Subcutaneous abdominal adipose tissue (tissue), 5 donors: ENCODE data around the gene P2RY2.

Experiments
- H3K27ac ChIP-seq: one replicate; pipeline ENCODE4 v1.7.0; 2013; ENCODE audit warnings: low read depth, mild to moderate bottlenecking, inconsistent platforms, low read length, moderate library complexity
- H3K27me3 ChIP-seq, 5 donors: one replicate each; pipeline ENCODE4 v1.7.0; 2013; ENCODE audit warnings: low read length in 5 of 5, inconsistent platforms in 1 of 5; ENCODE audit not compliant: control insufficient read depth in 5 of 5, insufficient read depth in 4 of 5
- H3K36me3 ChIP-seq, 5 donors: one replicate each; pipeline ENCODE4 v1.7.0; 2013; ENCODE audit warnings: low read length in 5 of 5; ENCODE audit not compliant: control insufficient read depth in 5 of 5, insufficient read depth in 5 of 5
- H3K4me1 ChIP-seq, 5 donors: one replicate each; pipeline ENCODE4 v1.7.0; 2013; ENCODE audit warnings: low read length in 5 of 5, mild to moderate bottlenecking in 3 of 5, moderate library complexity in 1 of 5; ENCODE audit not compliant: control insufficient read depth in 5 of 5, insufficient read depth in 5 of 5
- H3K4me3 ChIP-seq, 5 donors: one replicate each; pipeline ENCODE4 v1.7.0; 2013; ENCODE audit warnings: low read length in 5 of 5, low read depth in 1 of 5
- H3K9ac ChIP-seq, 5 donors: one replicate each; pipeline ENCODE4 v1.7.0; 2013; ENCODE audit warnings: low read length in 5 of 5, mild to moderate bottlenecking in 4 of 5, moderate library complexity in 3 of 5
- H3K9me3 ChIP-seq, 5 donors: one replicate each; pipeline ENCODE4 v1.7.0; 2013; ENCODE audit warnings: low read length in 5 of 5; ENCODE audit not compliant: control insufficient read depth in 5 of 5
- donor health status: healthy.
- donor health status: healthy.
- donor health status: healthy.
- donor health status: healthy.
- donor health status: healthy.

The P2RY2 gene

DNA sequence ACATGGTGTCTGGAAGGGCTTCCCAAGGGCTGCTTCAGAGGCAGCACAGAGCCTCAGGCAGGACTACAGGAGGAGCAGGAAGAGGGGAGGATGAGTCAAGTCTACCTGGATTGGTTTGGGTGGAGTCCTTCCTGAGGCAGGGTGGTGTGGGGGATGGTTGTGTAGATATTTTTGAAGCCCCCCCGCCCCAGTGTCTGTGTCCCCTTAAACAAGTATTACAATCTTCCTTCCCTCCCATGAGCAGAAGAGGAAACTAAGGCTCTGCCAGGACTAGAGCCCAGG is 41.3 kb upstream of the P2RY2 start:
- no peaks in the 10 kb centered on the region for H3K27me3 ChIP-seq
- H3K9me3 ChIP-seq = no peaks in the 10 kb centered on the region
- H3K4me1 ChIP-seq = peaks cover 3 to 29% (median 11%) of the 10 kb centered on the region in 5 donors
- H3K36me3 ChIP-seq = no peaks in the 10 kb centered on the region
- no peak overlapping the region for H3K4me3 ChIP-seq
- H3K9ac ChIP-seq = no peak overlapping the region
- no peak overlapping the region for H3K27ac ChIP-seq

DNA sequence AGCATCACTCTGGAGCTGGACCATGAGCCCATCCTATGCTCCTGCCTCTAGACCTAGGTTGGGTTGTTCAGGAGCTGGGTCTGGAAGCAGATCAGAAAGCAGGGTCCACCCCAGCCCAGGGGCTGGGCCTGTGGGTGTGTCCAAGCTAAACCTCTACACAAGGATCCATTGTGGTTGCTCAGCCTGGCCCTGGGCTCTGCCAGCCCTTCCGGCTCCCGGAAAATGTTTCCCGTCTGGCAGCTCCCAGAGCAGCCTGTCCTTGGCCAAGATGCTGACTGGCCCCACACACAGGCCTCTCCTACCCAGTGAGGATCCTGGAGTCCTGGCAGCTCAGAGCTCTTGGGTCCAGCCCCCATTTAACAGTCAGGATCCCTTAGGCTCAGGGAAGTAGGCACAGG is 40.7 kb upstream of the P2RY2 start:
- Histone ChIP-seq H3K36me3 (no peaks in the 10 kb centered on the region), H3K4me1 (peaks cover 3 to 29% (median 11%) of the 10 kb centered on the region in 5 donors), H3K4me3 (no peak overlapping the region), H3K9ac (peak overlapping the region in 1 of 5 donors; percentile 46), H3K27ac (no peak overlapping the region), H3K27me3 (no peaks in the 10 kb centered on the region), H3K9me3 (no peaks in the 10 kb centered on the region)

DNA sequence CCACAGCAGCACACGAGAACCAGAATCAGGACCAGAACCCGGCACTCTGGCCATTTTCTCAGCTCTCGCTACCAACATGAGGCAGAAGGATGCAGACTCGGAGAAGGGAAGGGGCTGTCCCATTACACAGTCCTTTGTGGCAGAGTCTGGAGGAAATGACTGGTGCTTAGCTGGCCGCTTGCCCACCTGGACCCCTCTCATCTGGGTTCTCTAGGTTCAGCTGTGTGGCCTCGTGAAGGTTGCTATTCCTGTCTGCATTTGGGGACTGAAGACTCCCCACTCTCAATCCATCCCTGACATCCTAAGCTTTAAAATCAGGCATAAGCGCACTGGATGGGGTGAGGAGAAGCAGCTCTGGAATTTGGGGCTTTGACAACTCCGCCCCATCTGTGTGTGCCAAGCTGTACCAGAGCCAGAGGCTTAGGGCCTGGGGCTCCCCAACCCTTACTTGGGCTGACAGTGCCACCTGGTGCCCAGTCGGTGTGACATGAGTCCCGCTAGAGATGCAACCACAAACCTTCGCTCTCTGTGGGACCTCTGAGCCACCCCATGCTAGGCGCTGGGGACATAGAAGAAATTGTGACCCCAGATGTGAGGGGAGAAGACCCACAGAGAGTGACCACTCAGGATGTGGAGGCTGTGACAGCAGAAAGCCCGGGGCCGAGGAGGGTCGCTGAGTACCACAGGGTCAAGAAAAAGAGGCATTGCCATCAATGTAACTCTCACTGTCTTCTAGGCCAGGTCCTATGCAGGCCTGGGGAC is 40.1 kb upstream of the P2RY2 start:
- no peaks in the 10 kb centered on the region for H3K9me3 ChIP-seq
- peak overlapping the region in 1 of 5 donors; percentile 7 for H3K4me3 ChIP-seq
- H3K27ac ChIP-seq = no peak overlapping the region
- peak overlapping the region in 1 of 5 donors; percentile 46 for H3K9ac ChIP-seq
- no peaks in the 10 kb centered on the region for H3K36me3 ChIP-seq
- H3K27me3 ChIP-seq = peaks cover 0 to 2% (median 0%) of the 10 kb centered on the region in 5 donors
- H3K4me1 ChIP-seq = peaks cover 3 to 29% (median 11%) of the 10 kb centered on the region in 5 donors

DNA sequence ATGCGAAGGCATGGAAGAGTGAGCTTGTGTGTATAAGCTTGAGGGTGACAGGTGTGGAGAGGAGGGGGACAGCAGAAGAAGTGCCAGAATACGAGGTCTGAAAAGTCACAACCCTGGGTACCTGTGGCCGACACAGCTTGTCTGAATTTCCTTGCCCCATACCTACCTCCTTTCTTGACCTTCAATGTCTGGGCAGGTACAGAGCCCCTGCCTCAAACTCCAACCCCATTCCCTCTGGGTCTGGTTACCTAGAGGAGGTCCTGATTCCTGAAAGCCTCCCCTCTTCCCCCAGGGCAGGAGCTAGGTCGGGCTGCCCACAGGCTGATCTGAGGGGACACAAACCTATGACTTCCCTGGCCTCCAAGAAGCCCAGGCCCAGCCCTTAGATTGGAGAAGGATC is 39.4 kb upstream of the P2RY2 start:
- no peaks in the 10 kb centered on the region for H3K36me3 ChIP-seq
- H3K9me3 ChIP-seq = no peaks in the 10 kb centered on the region
- peaks cover 0 to 3% (median 0%) of the 10 kb centered on the region in 5 donors for H3K27me3 ChIP-seq
- no peak overlapping the region for H3K9ac ChIP-seq
- no peak overlapping the region for H3K27ac ChIP-seq
- peaks cover 3 to 28% (median 10%) of the 10 kb centered on the region in 5 donors for H3K4me1 ChIP-seq
- no peak overlapping the region for H3K4me3 ChIP-seq

DNA sequence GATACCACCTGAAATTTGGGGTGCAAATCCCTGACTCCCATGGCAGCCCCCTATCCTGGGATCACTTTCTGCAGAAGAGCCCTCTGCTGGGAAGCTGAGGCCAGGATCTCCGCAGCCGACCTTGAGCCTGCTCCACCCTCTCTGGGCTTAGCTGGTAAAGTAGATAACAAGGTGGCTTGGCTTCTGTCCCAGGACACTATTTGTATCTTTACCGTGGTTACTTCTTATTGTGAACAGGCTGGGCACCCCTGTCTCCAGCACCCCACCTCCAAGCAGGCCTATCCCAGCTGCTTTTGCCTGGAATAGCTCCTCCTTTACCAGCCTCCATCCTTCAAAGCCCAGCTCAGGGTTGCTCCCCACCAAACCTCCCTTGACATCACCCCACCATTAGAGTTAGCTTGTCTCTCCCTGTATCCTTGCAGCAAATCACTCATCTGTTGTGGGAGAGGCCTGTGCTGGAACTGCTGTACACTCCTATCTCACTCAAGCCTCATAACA is 35.2 kb upstream of the P2RY2 start:
- no peak overlapping the region for H3K27ac ChIP-seq
- no peaks in the 10 kb centered on the region for H3K9me3 ChIP-seq
- no peak overlapping the region for H3K9ac ChIP-seq
- H3K4me1 ChIP-seq = peaks cover 1 to 14% (median 6%) of the 10 kb centered on the region in 5 donors
- no peaks in the 10 kb centered on the region for H3K36me3 ChIP-seq
- no peak overlapping the region for H3K4me3 ChIP-seq
- H3K27me3 ChIP-seq = peaks cover 0 to 5% (median 2%) of the 10 kb centered on the region in 5 donors

DNA sequence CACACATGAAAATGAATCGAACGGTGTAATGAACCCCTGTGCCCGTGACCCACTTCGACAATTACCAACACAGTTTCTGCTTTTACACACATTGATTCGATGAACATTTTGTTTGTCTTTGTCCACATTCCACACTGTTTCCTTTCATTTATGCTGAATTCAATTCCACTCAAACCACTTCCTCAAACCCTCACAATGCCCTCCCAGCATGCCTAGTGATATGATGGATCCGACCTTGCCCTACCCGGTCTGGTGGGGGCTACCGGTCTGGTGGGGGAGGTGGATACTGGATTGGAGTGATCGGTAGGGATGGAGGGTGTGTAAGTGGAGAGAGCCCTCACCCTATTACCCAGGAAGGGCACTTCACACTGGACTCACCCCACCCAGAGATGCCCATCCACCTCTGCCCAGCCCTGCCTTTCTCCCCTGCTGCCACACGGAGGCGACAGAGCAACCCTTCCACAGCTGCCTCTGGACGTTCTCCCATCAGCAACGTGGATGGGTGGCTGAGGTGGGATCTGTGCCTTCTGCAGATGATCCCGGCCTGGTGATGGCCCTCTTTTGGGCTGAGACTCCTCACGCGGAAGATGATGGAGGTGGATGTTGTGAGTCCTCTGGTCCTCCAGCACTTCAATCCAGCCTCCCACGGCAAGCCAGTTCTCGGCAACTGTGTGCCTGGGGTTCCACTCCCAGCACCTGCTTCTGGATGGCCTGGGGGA is 33.0 kb upstream of the P2RY2 start:
- H3K4me3 ChIP-seq = peak overlapping the region in 3 of 5 donors; percentile 16 to 32 (median 19)
- H3K36me3 ChIP-seq = no peaks in the 10 kb centered on the region
- H3K27ac ChIP-seq = no peak overlapping the region
- peaks cover 0 to 27% (median 6%) of the 10 kb centered on the region in 5 donors for H3K4me1 ChIP-seq
- no peak overlapping the region for H3K9ac ChIP-seq
- H3K9me3 ChIP-seq = no peaks in the 10 kb centered on the region
- H3K27me3 ChIP-seq = peaks cover 0 to 5% (median 2%) of the 10 kb centered on the region in 5 donors

DNA sequence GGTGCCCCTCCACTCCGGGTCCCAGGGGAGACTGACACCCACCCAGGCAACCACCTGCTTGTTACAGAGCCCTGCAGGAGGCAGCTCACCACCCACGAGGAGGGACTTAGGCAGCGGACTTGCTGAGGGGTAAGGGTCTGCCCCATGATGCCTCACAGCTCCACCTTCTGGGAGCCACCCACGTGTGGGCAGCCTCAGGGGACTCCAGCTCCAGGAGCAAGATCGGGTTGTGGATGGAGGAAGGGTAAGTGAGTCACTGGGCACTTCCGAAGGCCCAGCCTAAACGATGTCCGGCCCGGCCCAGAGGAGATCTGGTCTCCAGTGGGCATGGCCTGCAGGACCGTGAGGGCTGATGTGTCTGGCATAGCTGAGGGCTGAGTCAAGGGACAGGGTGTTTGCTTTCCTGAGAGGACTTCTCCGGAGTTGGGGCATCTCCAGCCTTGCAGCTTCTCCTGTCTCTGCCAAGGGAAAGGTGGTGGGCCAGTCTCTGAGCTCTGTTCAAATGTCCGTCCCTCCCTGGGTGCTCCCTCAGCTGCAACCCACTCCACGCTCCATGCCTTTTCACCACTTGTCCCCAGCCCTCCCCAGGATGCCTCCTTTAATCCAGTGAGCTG is 32.3 kb upstream of the P2RY2 start:
- H3K27ac ChIP-seq = no peak overlapping the region
- no peaks in the 10 kb centered on the region for H3K36me3 ChIP-seq
- H3K4me1 ChIP-seq = peaks cover 0 to 27% (median 6%) of the 10 kb centered on the region in 5 donors
- no peak overlapping the region for H3K4me3 ChIP-seq
- no peak overlapping the region for H3K9ac ChIP-seq
- peaks cover 0 to 5% (median 2%) of the 10 kb centered on the region in 5 donors for H3K27me3 ChIP-seq
- no peaks in the 10 kb centered on the region for H3K9me3 ChIP-seq

DNA sequence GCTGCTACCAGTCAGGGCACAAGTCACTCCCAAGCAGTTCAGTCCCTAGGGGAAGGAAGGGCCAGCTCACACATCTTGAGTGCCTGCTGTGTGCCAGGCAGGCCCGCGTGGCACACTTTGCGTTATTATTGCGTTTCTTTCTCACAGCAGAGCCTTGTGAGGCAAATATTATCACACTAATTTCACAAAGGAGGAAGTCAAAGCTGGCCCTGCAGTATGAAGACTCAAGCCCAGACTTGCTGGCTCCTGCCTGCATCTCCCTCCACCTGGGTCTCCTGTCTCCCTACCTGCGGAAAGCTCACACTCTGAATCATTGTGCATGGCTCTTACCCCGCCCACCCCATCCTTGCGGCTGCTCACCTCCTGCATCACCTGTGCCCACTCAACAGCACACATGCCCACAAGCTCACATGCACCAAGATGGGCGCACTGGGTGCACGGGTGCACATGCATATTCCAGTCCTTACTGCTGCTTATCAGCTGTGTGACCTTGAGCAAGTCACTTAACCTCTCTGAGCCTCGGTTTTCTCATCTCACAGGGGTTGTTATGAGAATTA is 31.7 kb upstream of the P2RY2 start:
- Histone ChIP-seq H3K9ac (no peak overlapping the region), H3K27ac (no peak overlapping the region), H3K36me3 (no peaks in the 10 kb centered on the region), H3K4me1 (peaks cover 0 to 27% (median 6%) of the 10 kb centered on the region in 5 donors), H3K27me3 (peaks cover 0 to 5% (median 2%) of the 10 kb centered on the region in 5 donors), H3K9me3 (no peaks in the 10 kb centered on the region), H3K4me3 (no peak overlapping the region)

DNA sequence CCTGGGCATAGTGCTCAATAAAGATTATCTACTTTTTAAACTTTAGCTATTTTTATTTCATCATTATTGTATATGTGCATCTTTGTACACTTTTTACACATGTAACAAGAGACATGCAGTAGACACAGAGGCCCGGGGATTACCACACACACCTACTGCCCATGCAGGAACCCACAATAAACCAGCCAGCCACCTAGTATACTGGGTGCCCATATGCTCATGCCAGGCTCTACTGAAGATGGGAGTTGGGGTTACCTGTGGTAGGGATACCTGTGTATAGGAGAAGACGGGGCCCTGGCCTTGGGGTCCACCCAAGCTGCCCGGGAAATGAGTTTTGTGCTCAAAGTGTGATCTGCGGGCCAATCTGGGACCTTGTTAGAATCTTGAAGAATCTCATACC is 31.2 kb upstream of the P2RY2 start:
- Histone ChIP-seq H3K36me3 (no peaks in the 10 kb centered on the region), H3K4me1 (peaks cover 0 to 27% (median 6%) of the 10 kb centered on the region in 5 donors), H3K9me3 (no peaks in the 10 kb centered on the region), H3K27me3 (peaks cover 0 to 5% (median 2%) of the 10 kb centered on the region in 5 donors), H3K4me3 (no peak overlapping the region), H3K9ac (no peak overlapping the region), H3K27ac (no peak overlapping the region)
